H1 (cell line): ENCODE results near the gene MFNG. TPM values are rescaled to one million over a fixed set of nuclear protein-coding genes. Genes with fewer than 3 reads are reported as not detected.

Experiments used
- EGR1 ChIP-seq: IDR thresholded peaks from 2 replicates; pipeline ENCODE4 v1.6.1; 2011; ENCODE audit warnings: low read depth, low read length, borderline replicate concordance
- FOSL1 ChIP-seq: IDR thresholded peaks from 2 replicates; pipeline ENCODE4 v1.6.1; 2011; ENCODE audit warnings: mild to moderate bottlenecking, low read depth, low read length, moderate library complexity; ENCODE audit not compliant: insufficient read depth
- PHF8 ChIP-seq: fragments of 200-600 bp; sonication (generic); conservative IDR thresholded peaks from 2 replicates; pipeline ENCODE4 v1.7.1; 2012; ENCODE audit warnings: low read depth, mild to moderate bottlenecking, inconsistent platforms, low read length, moderate library complexity
- TBP ChIP-seq: IDR thresholded peaks from 2 replicates; pipeline ENCODE4 v1.6.1; 2011; ENCODE audit warnings: low read depth, low read length, improper control_type of control experiment
- polyA plus RNA-seq, 7 experiments: library from polyadenylated mRNA; depleted of rRNA in 3 of 7; stranded (reverse) in 5 of 7; unstranded in 2 of 7; fragments of >200 nt in 5 of 7; fragments of 200-250 nt in 2 of 7; gene quantifications; 1 replicate in 5 of 7; 2 replicates in 1 of 7; 4 replicates in 1 of 7; pipeline versions ENCODE4 v1.2.1 to v1.2.3, GENCODE V29; 2011 to 2013; ENCODE audit warnings: missing spikeins in 2 of 7, mixed read lengths in 2 of 7
- total RNA-seq: library from RNA; stranded (reverse); fragmentation: NEBNext Ultra II Directional; extraction: Animal tissue kit (Norgen Biotek cat#: 25700); gene quantifications from 2 replicates; pipeline ENCODE4 v1.2.1, GENCODE V29; 2021

Gene MFNG
- total and polyA plus RNA-seq, 2 of the 8 experiments (the other 6 are each of a cell fraction or from before 2014, with no cell fraction given): 1.7 to 5.5 TPM

GRCh38 chr22:37501610-37502341 lies 15.6 kb upstream of the MFNG start (continued):
- no peak for TF ChIP-seq PHF8
- TF ChIP-seq EGR1: no peak
- TF ChIP-seq TBP: no peak
- no peak for TF ChIP-seq FOSL1
